ENCODE data around the gene TIMP1. TPM values are rescaled to one million over a fixed set of nuclear protein-coding genes. Genes with fewer than 3 reads are reported as not detected.

Gene TIMP1
- total RNA-seq: 385 and 493 TPM in 2 replicates

GRCh38 chrX:47581731-47582647 is at the start of gene TIMP1:
Gene TIMP1, plus strand, starts transcription at chrX:47582436. Its CDS starts 980 bp downstream, at chrX:47583416.

GRCh38 chrX:47560934-47561658 is 21.1 kb upstream of the TIMP1 start, which contains the start of gene ARAF:
Gene ARAF, plus strand, starts transcription at chrX:47561205. Its CDS starts 1,763 bp downstream, at chrX:47562968.

GRCh38 chrX:47619486-47620302 is 37.5 kb downstream of the TIMP1 start, which contains the start of gene SYN1:
Gene SYN1, minus strand, starts transcription at chrX:47619857. Its CDS starts 129 bp downstream, at chrX:47619728.

GRCh38 chrX:47629419-47630200 is 47.4 kb downstream of the TIMP1 start, which contains the start of gene CFP:
Gene CFP, minus strand, starts transcription at chrX:47629930. Its CDS starts 86 bp downstream, at chrX:47629844.

Small RNAs within 50 kb of the gene (small RNA-seq; reads per million reads assigned to genes)
- gene MIR4769: not detected

Other genes with a start within 250 kb of the TIMP1 start
- 0.22 TPM in 1 of 2 replicates, not detected in the other for gene ZNF157, start 211.9 kb upstream of the TIMP1 start, total RNA-seq
- 10.5 and 10.9 TPM in 2 replicates for gene ZNF41, start 99.2 kb upstream of the TIMP1 start, total RNA-seq
- 19.1 and 19.7 TPM in 2 replicates for gene ARAF, start 21.2 kb upstream of the TIMP1 start, total RNA-seq
- gene SYN1, start 37.4 kb downstream of the TIMP1 start, total RNA-seq: 0.11 and 0.52 TPM in 2 replicates
- gene CFP, start 47.5 kb downstream of the TIMP1 start, total RNA-seq: 0.11 and 0.13 TPM in 2 replicates
- gene ELK1, start 68.1 kb downstream of the TIMP1 start, total RNA-seq: 17.6 and 18.7 TPM in 2 replicates
- 96.4 and 106 TPM in 2 replicates for gene UXT, start 76.7 kb downstream of the TIMP1 start, total RNA-seq

All from articular chondrocyte of knee joint (primary cell).